NCI-H2196 (cell line): ENCODE results near the gene QSOX2.
A peak's percentile ranks its signal among the peaks of the same experiment; 100 is the strongest.

ENCODE experiments used
- DNase-seq: peaks from one replicate; lab custom pipeline; 2025; ENCODE audit not compliant: unreplicated experiment; lab: John Stamatoyannopoulos, UW

Gene QSOX2

DNA sequence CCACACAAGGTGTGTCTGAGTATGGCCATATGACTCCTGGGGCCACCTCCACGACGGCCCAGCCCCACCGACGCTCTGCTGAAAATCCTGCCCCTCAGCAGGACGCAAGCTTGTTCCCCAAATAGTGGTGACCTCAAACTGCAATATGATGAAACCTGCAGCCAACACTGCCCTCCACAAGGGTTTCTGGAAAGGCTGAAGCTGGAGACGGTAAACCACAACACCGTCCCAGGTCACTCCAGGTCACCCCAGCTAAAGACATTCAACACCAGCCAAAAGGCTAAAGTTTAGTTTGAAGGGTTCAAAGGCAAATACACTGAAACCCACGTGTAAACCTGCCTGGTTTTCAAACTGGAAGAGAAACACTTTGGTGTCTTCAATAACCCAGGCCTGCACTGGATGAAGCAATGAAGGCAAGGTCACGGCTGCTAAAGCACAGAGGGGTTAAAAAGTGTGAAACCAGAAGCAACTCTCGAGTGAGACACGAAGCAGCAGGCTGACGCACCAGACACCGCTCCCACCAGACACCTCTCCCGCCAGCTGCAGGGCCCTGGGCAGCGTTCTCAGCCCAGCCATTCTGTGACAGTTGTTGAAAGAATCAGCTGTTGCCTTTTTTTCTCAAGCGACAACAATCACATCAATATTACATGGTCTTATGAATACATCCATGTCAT lies 38.9 kb downstream of the QSOX2 start:
- no peak for DNase-seq

GRCh38 chr9:136205707-136205992 lies 40.0 kb downstream of the QSOX2 start:
- no peak for DNase-seq

DNA sequence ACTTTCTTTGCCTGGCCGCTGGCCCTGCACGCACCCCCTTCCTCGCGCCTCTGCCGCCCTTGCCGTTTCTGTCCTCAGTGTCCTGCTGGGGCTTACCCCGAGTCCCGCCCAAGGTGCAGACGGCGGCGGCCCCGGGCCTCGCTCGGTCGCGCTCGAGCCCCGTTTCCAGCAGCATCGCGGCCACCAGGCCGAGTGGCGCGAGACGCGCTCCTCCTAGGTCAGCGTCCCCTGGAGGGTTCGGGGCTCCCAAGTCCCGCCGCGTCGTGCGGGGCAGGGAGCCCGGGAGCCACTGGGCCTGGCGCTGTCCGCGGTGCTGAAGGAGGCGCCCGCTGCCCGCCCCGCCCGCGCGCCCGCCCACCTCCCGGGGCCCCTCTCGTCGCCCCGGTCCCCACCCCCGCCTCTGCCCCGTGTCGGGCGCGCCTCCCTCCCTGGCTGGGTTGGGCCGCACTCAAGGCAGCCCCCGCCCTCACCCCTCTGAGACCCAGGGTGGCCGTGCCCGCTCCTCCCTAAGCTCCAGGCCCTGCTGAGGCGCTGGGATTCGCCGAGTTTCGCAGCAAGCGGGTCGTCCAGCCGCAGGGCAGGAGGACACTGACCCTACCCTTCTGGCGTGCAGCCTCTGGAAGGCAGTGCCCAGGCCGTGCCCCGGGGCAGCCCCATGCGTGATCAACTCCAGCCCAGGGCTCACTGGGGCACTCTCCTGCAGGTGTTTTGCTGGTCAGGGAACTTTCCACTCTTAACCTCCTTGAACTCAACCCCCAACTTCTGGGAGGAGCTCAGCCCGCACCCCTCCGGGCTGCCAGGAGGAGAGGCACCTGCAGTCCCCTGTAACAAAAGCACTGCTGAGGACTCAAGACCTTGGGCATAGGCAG lies 40.5 kb downstream of the QSOX2 start, which contains the start of gene LHX3:
TSS of gene LHX3 (minus strand) at position 291 of the 869 bp plus-strand sequence. CDS start at position 175, 116 bp downstream.
- DNase-seq, result no peak

GRCh38 chr9:136204145-136204805 lies 41.3 kb downstream of the QSOX2 start:
- no peak for DNase-seq

DNA sequence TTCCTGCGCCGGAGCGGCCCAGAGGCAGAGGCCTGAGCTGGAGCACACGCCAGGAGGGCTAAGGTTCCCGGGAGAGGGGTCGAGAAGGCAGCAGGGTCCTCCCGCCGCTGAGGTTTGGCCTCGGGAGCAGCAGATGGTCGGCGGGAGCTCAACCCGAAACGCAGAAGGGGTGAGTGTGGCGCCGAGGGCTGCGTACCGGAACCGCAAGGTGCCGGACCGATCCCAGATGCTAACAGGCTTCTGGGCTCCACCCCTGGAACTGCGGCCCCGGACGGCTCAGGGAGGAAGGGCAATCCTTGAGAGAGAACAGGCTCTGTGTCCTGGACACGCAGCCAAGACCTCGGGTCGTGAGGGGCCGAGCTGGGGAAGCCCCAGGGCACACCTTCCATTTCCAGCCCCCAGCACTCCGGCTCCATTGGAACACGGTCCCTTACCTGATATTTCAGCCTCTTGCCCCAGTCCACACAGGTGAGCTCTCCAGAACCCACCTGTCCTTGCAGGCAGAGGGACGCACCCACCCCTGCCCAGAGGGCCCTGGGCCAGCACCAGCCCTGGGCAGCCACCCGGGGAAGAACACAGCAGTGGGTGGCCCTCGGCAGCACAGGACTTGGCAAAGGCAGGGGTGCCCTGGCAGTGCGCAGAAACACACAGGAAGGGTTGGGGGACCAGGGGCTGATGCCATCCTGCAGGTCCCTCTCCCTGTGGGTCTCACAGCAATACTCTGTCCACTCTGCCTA lies 42.0 kb downstream of the QSOX2 start:
- DNase-seq, result no peak

GRCh38 chr9:136202454-136203407 lies 42.9 kb downstream of the QSOX2 start:
- no peak for DNase-seq

DNA sequence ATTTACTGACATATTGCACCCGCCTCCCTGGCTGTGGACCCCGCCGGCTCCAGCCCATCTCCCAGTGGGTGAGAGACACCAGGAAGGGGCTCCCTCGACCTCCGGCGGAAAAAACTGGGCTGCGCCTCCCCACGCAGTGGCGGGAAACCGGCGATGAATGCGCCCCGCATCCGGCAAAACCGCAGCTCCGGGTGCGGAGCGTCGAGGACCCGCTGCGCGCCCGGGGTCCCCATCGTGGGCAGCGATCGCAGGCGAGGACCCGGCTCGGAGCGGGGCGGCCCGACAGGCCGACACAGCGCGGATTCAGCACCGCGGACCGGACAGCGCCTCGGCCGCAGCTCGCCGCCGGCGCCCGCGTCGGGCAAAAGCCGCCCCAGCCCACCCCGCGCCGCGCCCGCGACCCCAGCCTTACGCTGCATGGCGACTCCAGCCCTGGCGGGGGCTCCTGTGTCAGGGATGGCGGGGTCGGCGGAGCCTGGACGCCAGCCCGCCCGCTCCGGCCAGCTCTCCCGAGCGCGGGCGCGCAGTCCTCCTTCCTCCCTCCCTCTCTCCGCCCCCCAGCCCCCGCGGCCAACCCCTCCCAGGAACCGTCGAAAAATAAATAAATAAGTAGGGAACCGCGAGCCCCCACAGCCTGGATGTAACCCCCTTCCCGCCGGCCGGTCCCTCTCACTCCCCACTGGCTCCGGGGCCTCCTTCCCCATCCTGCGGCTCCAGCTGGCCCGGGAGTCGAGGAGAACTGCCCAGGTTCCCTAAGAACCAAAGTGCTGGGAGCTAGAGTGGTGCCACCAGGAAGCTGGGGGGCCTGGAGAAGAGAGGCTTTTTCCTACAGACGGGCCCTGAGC lies 43.8 kb downstream of the QSOX2 start:
- DNase-seq, result no peak

GRCh38 chr9:136201174-136201573 lies 44.4 kb downstream of the QSOX2 start:
- DNase-seq, result no peak

DNA sequence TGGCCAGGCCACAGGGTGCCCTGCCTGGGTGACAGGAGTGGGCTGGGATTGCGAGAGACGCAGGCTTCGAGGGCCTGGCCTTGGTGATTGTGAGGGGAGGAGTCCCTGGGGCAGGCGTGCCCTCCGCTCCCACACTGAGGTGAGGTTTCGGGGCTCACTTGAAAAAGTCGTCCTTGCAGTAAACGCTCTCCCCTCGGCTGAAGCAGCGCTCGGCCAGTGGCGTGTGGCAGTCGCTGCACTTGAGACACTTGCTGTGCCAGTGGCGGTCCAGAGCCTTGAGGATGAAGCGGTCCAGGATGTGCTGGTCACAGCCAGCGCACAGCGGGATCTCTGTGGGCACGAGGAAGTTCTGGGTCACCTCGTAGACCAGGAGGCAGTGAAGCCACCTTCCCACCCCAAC lies 45.2 kb downstream of the QSOX2 start:
- DNase-seq, result no peak

- DNase-seq, result no peak
These were observed 46.0 kb downstream of the QSOX2 start for GRCh38 chr9:136199391-136200288.

GRCh38 chr9:136198605-136199083 lies 47.0 kb downstream of the QSOX2 start:
- DNase-seq, result peak; percentile 22

GRCh38 chr9:136197930-136198604 lies 47.5 kb downstream of the QSOX2 start:
- no peak for DNase-seq

GRCh38 chr9:136197084-136197875 lies 48.3 kb downstream of the QSOX2 start:
- DNase-seq, result no peak

DNA sequence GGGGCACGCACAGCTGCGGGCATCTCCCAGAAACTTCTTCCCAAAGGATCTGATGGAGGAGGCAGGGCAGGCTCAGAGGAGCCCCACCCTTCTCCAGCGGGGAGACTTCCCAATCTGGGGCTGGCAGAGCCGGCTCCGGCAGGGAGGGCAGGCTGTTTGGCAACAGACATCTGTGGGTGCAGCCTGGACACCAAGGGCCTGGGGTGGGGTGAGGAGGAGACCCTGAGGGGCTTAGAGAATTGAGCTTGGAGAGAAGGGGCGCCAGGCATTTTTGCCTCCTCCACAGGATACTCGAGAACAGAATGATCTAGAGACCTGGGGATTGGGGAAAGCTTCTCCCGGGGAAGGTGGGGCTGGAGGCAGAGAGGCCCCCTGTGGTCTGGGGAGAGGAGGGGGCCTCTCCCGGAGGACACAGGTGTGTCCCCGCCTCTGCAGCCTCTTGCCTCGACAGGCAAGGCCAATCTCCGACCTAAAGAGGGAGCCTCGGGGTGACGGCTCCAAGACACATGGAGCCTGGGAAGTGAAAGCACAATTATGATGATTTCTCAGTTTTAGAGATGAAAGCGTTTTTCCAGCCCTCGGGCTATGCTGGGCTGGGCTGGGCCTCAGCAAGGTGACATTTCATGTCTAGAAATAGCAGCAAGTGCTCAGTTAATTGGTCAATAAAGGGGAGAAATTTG lies 49.1 kb downstream of the QSOX2 start:
- DNase-seq, result no peak

- DNase-seq, result no peak
These were observed 51.1 kb downstream of the QSOX2 start for GRCh38 chr9:136194540-136194939.

DNA sequence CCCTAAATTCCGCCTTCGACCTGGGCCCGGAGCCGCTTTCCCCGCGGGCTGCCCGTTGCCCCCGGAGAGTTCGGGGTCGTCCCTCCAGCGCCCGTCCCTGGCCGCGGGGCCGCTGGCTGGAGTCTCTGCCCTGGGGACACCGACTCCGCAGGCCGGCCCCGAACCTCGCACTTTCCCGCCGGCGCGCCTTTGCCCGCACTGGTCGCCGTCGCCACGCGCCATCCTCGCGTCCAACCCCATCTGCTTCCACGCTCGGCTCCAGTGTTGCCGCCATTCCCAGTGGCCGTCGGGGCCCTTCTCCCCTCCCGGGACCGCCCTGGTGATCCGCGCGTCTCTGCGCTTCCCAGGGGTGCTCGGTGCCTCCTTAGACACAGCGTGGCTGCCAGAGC lies 51.7 kb downstream of the QSOX2 start:
- DNase-seq, result no peak
